ENCODE measurements around the gene EIF4E3.

Gene EIF4E3

DNA sequence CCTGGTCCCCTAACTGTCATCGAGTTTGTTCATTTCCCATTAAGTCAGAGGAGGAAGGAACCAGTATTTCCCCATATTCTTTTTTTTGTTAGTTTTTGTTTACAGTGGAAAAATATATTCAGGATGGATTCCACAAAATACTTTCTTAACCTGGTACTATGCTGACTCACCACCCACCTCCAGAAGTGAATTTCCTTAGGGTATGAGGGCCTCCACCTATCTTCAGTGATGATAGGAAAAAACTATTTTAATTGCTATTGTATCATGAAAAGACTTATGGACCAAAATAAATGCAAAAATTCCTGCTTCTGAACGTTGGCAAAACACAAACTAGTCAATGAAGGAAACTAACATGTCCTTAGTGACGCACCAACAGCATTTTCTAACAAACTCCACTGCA is 77.5 kb downstream of the EIF4E3 start:
- DNase-seq (ENCODE audit: low read depth): no peak

DNA sequence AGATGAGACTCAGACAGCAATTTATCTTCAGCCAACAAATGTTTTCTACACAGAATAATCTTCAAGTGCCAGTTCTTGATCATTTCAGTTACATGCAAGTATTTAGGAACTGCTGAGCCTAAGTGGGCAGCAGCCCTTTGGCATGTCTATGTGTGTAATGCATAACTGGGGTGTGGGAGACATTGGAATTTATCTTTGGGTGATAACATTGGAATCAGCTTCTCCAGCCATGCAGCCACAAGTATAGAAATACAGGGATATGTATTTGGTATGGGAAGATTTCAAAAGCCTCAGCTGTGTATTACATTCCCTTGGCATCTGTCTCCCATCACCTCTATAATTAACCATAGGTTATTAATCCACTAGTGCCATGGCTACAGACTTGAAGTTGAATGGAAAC is 78.2 kb downstream of the EIF4E3 start:
- DNase-seq (ENCODE audit: low read depth): no peak

DNA sequence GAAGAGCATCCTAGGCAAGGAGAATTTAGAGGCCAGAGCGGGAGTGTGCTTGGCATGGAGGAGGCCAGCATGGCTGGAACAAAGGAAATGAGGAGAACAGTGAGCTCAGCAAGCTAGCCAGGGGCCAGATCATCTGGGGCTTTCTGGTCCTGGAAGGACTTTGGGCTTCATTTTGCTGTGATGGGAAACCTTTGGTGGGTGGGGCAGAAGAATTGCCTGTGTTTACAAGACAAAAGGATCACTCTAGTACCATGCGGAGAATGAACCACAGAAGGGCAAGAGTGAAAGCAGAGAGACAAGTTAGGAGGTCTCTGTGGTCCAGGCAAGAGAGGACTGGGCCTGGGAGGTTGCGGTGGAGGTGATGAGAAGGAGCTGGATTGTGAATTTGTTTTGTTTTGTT is 80.1 kb downstream of the EIF4E3 start:
- no peak for DNase-seq (ENCODE audit: low read depth)

DNA sequence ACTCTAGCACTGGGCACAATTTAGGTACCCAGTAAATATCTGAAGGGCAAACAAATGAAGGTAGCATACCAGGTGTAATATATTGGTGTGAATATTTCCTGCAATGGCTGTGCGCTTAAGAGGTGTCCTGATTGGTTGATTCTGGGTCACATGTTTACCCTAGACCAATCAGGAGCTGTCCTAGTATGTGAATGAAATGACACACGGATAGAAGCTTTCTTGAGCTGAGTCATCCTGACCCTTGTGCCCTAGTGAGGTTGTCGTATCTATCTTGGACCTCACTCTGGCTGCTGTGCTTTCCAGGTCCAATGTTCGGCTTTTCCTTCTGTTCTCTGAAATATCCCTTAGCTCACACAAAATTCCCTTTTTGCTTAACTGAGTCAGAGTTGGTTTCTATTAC is 83.5 kb downstream of the EIF4E3 start:
- no peak for DNase-seq (ENCODE audit: low read depth)

DNA sequence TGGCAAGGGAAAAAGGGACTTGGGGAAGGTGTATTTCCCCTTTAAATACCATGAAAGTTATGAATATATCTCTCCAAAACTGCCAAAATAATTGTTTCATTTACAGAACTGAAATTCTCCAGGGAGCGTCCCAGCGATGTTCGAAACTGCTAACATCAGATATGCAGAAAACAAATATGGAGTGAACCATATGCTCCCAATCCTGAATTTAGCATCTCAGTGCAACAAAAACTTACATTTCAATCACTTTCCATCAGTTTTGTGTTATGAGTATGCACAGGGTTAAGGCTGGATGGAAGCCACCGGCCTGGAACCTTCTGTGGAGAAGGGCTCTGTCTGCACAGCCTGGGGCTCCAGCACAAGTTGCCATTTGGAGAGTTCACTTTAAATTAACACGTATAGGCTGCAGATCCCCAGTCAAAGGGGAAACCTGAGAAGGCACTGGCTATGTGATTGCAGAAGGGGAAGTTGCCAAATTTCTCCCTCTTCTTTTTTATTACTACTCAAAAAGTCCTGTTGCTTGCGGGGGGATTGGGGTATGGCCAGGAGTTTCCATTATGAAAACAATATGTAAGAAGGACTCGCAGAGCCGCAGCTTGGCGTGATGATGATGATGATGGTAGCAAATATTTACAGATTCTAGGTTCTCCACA is 84.7 kb downstream of the EIF4E3 start:
- DNase-seq (ENCODE audit: low read depth): no peak

DNA sequence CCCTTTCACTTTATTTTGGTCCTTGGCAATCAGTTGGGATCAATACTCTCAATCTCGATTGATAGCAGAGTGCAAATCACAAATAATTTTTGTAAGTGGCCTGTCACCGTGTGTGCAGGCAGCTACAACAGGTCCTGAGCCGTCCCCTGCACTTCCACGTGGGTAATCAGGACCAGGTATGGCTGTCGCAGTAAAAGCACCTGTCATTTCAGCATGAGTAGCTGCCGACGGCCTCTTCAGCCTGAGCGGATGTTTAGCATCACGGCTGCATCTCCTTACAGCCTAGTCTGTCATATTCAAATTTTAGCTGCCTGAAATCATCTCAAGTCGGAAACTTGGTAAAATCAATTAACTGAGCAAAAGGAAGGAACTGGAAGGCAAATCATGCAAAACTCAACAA is 88.7 kb downstream of the EIF4E3 start:
- DNase-seq (ENCODE audit: low read depth): no peak

DNA sequence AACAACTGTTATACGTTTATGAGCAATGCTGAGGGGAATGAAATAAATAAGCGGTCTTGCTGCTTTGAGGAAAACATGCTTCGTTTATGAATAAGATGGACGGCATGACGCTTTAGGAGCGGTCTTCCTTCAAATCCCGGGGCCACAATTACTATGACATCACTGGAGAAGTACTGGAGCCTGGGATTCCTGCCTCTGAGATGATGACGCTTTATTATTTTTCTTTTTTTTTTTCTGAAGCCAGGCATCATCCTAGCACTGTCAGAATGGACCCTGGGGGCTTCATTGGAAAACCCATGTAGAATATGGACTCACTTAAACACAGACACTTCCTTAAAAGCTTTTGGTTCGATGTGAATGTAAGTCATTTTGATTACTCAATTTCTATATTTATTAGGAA is 89.2 kb downstream of the EIF4E3 start:
- no peak for DNase-seq (ENCODE audit: low read depth)

DNA sequence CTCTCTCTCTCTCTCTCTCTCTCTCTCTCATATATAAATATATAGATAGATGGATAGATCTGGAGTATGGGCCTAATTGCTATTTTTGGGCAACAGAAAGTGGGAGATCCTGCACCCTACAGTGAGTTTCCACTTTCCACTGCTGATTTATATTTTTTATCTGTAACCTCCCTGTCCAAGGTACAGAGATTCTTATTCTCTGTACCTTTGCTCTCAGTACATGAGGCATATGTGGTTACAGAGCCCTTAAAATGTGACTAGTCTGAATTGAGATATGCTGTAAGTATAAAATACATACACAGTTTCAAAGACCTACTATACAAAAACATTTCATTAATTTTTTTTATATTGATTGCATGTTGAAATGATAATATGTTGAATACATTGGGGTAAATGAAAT is 90.5 kb downstream of the EIF4E3 start:
- no peak for DNase-seq (ENCODE audit: low read depth)

DNA sequence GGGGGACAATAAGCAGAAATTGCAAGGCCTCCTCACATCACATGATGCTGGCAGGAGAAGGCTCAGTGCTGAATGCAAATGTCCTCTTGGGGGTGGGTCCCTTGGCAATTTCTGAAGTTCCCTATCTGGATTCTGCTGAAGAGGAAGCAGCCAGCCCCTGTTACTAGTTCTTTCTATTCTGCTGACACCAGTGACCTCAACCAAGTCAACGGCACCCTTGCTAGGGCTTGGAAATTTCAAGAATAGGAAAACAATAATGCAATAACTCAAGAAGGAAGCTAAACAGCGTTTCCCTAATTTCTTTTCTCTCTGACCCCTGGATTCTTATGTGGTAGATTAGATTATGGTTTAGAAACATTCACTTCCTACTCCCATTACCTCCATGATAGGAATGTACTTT is 95.5 kb downstream of the EIF4E3 start:
- DNase-seq (ENCODE audit: low read depth): no peak

DNA sequence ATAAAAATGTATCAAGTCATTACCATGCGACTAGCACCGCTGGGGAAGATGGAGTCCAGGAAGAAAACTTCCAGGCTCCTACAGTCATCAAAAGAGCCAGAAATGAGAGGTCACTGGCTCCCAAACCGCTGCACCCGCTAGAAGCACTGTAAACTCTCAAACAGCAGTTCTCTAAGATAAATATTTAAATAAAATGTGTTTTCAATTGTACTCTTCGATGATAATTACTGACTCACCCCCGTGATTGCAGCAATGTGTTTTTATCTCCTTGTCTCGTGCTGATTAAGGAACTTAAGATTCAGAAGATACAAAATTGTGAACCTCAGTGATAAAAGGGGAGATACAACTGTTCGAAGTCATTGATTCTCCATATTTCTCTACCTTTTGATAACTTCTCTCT is 95.9 kb downstream of the EIF4E3 start:
- no peak for DNase-seq (ENCODE audit: low read depth)

DNA sequence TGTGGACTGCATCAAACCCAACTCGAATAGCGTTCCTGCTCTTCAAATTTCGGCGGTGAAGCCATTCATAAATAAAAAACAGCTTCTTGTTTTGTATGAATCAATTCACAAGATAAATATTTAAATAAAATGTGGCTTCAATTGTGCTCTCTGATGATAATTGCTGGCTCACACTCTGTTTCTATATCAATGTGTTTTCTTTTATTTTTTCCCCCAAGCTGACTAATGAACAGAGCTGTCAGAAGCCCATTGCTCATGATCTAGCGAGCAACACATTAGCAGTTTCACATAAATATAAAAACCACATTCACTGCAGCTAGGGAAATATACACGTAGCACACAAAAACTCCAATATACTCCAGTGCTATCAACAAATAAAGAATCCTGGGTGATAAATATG is 96.7 kb downstream of the EIF4E3 start:
- no peak for DNase-seq (ENCODE audit: low read depth)

DNA sequence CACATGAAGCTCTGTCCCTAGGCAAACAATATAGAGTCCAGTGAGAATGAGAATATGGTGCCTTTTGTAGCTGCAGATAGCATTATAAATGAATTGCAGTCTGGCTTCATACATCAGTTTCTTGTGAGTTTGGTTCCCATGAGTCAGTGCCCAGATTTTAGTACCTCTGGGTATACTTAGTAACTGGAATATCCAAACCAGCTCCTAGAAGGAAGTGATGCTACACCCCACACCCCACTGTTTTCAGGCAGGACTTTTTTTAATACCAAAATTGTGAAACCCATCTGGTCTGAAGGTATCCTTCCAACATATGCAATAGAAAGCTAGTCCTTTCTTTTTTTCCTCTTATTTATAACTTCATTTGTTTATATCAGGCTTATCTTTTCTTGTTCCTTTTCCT is 99.5 kb downstream of the EIF4E3 start:
- DNase-seq (ENCODE audit: low read depth): no peak

Data from activated T-helper 1 cell treated with Interleukin-2 at 50 U/mL for 16 hours (primary cell).